Stimulated activated naive CD4-positive, alpha-beta T cell (primary cell): Measurements from ENCODE around the gene NNT.

Experiments used
- DNase-seq, 6 experiments: peaks; one replicate each; lab custom pipeline; 2025; lab: John Stamatoyannopoulos, UW

The NNT gene

DNA sequence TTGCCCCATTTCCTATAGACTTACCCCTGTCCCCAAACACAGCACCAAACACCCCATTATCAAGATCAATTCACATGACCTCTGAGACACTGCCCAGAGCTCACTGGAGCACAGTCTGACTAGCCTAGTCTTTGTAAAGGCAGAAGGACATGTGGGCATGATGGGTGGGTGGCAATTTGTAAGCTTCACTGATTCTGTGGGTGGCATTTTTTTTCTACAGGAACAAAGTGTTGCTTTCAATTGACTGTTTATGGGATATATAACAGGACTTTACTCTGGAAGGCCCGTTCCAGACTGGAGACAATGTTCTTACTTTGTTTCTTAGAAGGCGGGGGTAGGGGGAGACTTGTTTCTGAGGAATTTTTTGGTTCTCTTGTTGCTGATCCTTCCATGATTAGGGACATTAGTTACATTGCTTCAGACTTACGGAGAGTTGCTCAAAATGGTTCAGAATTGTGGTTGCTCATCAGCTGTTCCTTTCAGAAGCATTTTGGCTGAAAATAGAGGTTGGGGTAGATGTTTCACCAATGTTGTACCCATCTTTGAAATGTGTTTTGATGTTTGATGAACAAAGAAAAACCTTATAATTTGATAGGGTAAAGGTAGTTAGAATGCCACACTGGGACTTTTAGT is 20.2 kb downstream of the NNT start:
- DNase-seq: no peak

- no peak for DNase-seq
These were observed 24.0 kb downstream of the NNT start for GRCh38 chr5:43627028-43627427.

DNA sequence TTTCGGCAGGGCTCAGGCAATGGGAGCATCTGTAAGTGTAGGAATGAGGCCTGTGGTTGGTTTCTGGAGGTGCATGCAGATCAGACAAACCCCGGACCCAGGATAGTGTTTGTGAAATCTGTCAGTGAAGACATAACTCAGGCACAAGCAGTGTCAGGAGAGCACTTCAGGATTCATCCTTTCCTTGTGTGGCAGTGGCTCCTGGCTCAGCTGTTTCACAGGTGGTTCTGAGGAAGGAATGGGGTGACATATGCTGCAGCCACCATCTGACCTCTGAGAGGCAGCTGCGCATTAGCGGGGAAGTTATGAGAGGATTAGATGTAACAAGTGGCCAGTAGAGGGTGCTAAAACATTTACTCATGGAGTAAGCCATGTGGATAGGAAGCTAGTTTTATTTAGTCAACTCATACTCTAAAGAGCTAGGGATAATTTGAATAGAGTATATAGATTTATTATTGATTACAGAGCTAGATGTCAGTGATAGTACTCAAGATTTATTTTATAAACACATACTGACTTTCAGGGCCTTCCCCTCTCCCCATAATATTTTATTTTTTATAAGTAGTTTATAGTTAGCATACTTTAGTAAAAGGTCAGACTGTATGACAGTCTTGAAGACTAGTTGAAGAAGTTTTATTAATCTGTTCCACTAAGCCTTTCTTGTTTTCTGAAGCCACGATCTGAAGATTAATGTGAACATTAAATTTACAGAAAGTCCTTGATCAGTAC is 28.4 kb downstream of the NNT start:
- peak in 5 of 6 experiments; percentile 5 to 50 (median 8) for DNase-seq

DNA sequence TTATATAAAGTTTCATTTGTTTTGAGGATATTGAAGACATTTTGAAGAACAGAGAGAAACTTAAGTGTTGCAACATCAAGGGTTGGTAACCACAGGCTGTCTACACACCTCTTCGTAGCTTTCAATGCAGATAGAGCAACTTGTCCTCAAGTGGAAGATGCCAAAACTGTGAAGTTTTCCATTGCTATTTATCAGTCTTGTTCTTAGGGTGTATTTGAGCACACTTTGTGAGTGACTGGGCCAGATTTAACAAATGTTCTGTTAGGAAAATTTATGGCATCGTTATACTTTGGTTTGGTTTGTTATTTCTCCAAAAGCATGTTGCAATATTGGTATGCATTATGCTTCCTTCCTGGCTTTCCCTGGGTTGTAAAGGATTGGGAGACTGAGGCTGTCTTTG is 31.6 kb downstream of the NNT start:
- no peak for DNase-seq

GRCh38 chr5:43635374-43635773 is 32.4 kb downstream of the NNT start:
- DNase-seq: no peak

GRCh38 chr5:43636076-43636475 is 33.1 kb downstream of the NNT start:
- no peak for DNase-seq

- no peak for DNase-seq
These were observed 34.4 kb downstream of the NNT start for GRCh38 chr5:43637416-43637815.

GRCh38 chr5:43638107-43638506 is 35.1 kb downstream of the NNT start:
- no peak for DNase-seq

- no peak for DNase-seq
These were observed 35.6 kb downstream of the NNT start for GRCh38 chr5:43638546-43638945.

GRCh38 chr5:43639566-43639965 is 36.6 kb downstream of the NNT start:
- DNase-seq: no peak

DNA sequence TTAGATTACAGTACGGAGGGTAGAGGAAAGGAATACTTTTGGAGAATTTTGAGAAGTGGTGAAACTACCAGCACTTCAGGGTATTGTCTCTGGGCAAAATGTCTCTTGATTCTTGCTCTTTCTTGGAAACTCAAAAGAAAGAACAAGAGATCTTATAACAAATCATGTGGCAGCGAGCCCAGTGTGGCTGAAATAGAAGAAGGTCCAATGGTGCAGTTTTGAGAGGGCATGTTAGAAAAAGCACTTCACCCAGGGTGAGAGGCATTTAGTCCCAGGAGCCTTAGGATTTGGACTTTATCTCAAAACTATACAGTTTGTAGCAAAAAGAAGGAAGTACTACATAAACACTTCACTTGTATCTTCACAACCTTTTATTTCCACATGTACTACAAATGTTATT is 39.4 kb downstream of the NNT start:
- no peak for DNase-seq

DNA sequence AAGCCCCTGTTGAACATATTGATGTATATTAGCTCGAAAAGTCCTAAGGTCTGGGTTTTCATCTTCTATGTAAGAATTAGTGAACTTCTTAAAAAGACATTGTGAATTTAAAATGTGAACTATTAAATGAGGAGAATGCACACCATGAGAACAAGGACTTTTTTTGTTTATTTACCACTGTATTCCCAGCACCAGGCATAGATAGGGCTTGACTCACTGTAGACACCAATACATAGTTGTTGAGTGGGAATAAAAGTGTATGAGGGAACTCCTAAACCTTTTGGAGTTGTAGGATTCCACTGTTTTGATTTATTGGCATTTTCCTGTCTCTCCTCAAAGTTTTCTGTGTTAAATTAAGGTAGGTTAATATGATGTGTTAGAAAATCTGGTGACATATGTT is 40.3 kb downstream of the NNT start:
- DNase-seq: no peak

GRCh38 chr5:43643750-43644149 is 40.8 kb downstream of the NNT start:
- no peak for DNase-seq

- no peak for DNase-seq
These were observed 44.0 kb downstream of the NNT start for GRCh38 chr5:43646992-43647391.

- DNase-seq: no peak
These were observed 44.8 kb downstream of the NNT start for GRCh38 chr5:43647789-43648188.

DNA sequence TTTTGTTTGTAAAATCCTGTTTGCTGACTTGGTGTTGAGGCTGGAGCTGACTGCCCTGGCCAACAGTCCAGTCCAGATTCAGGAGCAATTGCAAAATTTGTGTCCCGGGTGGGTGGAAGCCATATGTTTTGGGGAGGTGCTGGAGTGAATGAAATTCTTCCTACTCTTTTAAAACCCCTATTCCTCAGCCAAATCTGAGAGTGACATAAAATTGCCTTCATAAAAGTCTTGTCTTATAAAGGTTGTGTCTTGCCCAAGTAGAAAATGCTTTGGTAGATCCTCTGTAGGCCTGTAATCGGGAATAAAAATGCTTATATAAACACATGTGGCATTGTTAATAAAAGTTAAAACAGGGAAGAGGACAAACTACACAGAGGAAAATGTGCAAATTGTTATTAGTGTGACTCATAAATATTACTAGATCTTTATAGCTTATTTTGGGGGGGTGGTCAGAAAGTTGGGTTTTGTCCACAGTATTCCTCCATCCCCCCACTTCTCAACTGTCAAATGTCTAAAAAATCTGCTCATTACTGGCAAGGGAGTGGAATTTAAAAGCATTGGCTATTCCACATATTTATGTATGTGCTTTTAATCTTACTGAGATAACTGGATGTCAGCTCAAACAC is 45.6 kb downstream of the NNT start:
- no peak for DNase-seq

GRCh38 chr5:43649256-43649655 is 46.3 kb downstream of the NNT start:
- DNase-seq: no peak

DNA sequence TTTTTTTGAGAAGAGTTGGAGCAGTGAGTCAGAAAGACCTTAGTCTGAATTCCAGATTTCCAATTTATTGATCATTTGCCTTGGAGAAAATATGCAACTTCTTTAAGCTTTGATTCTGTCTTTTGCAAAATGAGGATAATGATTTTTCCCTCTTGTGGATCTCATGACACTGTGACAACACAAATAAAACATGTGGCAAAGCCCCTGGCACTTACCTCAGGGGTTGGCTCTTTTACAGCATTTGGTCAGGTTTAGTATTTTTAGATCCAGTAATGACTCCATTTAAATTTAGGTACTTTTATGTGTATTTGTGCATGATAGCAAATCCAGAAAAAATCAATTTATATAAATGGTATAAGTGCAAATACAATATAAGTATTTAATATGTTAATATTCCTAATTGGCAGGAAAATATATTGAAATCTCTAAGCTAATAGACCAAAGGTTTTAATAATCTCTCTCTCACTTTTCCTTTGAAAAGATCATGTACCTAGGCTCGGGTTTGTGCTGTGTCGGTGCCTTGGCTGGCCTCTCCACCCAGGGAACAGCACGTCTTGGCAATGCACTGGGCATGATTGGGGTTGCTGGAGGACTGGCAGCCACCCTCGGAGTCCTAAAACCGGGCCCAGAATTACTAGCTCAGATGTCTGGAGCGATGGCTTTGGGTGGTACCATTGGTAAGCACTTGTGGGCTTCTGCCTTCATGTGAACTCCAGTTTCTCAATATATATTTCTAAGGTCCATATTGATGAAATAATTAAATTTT is 49.7 kb downstream of the NNT start:
- no peak for DNase-seq

- no peak for DNase-seq
These were observed 55.5 kb downstream of the NNT start for GRCh38 chr5:43658509-43658908.

DNA sequence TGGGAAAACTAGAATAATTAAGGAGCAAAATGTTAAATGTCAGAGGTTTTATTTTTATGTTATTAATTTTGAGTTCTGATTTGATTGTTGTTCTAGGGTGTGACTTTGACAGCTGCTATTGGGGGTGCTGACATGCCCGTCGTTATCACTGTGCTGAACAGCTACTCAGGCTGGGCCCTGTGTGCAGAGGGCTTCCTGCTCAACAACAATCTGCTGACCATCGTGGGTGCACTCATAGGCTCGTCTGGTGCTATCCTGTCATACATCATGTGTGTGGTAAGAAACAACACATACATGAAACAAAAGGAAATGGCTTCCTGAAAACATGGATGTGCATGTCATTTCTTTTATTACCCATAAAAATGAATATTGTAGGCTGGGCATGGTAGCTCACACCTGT is 56.1 kb downstream of the NNT start:
- no peak for DNase-seq

GRCh38 chr5:43661102-43661501 is 58.1 kb downstream of the NNT start:
- no peak for DNase-seq

- no peak for DNase-seq
These were observed 60.9 kb downstream of the NNT start for GRCh38 chr5:43663916-43664315.
